Cardiac muscle cell (in vitro differentiated cells and primary cell): ENCODE results near the gene TTC31. TPM values are rescaled to one million over a fixed set of nuclear protein-coding genes. Genes with fewer than 3 reads are reported as not detected.

Experiments
- DNase-seq, 2 donors: peaks; one replicate each; pipeline versions ENCODE4 v3.0.0 to v3.0.0-alpha.2; 2010 to 2017; ENCODE audit warnings: low read depth in 1 of 2, low spot score in 1 of 2
- H3K27ac ChIP-seq: fragments of 200-600 bp; sonication (generic); 2 replicates; pipeline ENCODE4 v1.5.1; 2016
- H3K27me3 ChIP-seq: fragments of 200-600 bp; sonication (generic); 2 replicates; pipeline ENCODE4 v1.6.0; 2016; ENCODE audit warnings: control low read depth
- H3K36me3 ChIP-seq: fragments of 200-600 bp; sonication (generic); 2 replicates; pipeline ENCODE4 v1.5.1; 2016; ENCODE audit warnings: control low read depth
- H3K4me1 ChIP-seq: fragments of 200-600 bp; sonication (generic); 2 replicates; pipeline ENCODE4 v1.8.1; 2017; ENCODE audit warnings: low read depth, mild to moderate bottlenecking, mixed run types
- H3K4me3 ChIP-seq: fragments of 200-600 bp; sonication (generic); 2 replicates; pipeline ENCODE4 v1.5.1; 2016; ENCODE audit warnings: mild to moderate bottlenecking
- H3K9me3 ChIP-seq: fragments of 200-600 bp; sonication (generic); 2 replicates; pipeline ENCODE4 v1.5.1; 2017; ENCODE audit warnings: low read depth, mild to moderate bottlenecking, control low read depth
- polyA plus RNA-seq: library from polyadenylated mRNA; unstranded; fragments of >200 nt; fragmentation: Nextera tagmentation; extraction: Ambion mirVana; gene quantifications from 2 replicates; pipeline ENCODE4 v1.2.1, GENCODE V29; 2016
- total RNA-seq: library from RNA; depleted of rRNA; stranded (reverse); fragments of >200 nt; gene quantifications from 2 replicates; pipeline ENCODE4 v1.2.3, GENCODE V29; 2016
- TF ChIP-seq, protein P1 (sequence below): IDR thresholded peaks from 2 replicates; pipeline ENCODE4 v1.5.1; 2012; ENCODE audit warnings: low read depth, mild to moderate bottlenecking, low read length

TTC31 gene
- total and polyA plus RNA-seq, 2 experiments from 2014 or later, result 29.1 to 32.9 TPM

DNA sequence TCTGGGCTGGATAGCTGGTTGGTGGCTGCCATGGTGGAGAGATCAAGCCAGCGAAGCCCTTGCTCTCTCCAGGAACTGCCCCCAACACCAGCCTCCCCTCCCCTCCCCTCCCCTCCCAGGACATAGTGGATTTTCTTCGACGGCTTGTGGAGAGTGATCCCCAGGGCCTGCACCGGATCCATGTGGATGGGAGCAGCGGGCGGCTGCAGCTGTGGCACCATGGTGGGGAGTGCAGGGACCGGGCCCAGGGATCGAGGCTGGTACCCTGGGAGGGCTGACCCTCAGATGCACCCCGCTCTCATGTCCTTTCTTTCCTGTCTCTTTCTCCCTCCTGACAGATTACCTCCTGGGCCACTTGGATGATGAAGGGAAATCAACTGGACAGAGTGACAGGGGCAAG lies 7.0 kb downstream of the TTC31 start:
- Histone ChIP-seq H3K4me3 (no peak overlapping the region), H3K36me3 (peaks cover 24% of the 10 kb centered on the region), H3K9me3 (no peaks in the 10 kb centered on the region), H3K4me1 (no peaks in the 10 kb centered on the region), H3K27ac (no peak overlapping the region), H3K27me3 (peaks cover under 1% of the 10 kb centered on the region)
- no peak for DNase-seq
- TF ChIP-seq, protein P1, sequence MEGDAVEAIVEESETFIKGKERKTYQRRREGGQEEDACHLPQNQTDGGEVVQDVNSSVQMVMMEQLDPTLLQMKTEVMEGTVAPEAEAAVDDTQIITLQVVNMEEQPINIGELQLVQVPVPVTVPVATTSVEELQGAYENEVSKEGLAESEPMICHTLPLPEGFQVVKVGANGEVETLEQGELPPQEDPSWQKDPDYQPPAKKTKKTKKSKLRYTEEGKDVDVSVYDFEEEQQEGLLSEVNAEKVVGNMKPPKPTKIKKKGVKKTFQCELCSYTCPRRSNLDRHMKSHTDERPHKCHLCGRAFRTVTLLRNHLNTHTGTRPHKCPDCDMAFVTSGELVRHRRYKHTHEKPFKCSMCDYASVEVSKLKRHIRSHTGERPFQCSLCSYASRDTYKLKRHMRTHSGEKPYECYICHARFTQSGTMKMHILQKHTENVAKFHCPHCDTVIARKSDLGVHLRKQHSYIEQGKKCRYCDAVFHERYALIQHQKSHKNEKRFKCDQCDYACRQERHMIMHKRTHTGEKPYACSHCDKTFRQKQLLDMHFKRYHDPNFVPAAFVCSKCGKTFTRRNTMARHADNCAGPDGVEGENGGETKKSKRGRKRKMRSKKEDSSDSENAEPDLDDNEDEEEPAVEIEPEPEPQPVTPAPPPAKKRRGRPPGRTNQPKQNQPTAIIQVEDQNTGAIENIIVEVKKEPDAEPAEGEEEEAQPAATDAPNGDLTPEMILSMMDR, result no peak

GRCh38 chr2:74491648-74492544 lies 9.0 kb downstream of the TTC31 start:
- no peaks in the 10 kb centered on the region for H3K9me3 ChIP-seq
- TF ChIP-seq, protein P1, result no peak
- no peaks in the 10 kb centered on the region for H3K4me1 ChIP-seq
- no peak overlapping the region for H3K4me3 ChIP-seq
- H3K27ac ChIP-seq, result no peak overlapping the region
- DNase-seq, result no peak
- H3K36me3 ChIP-seq, result peaks cover 24% of the 10 kb centered on the region
- peaks cover 20% of the 10 kb centered on the region for H3K27me3 ChIP-seq

GRCh38 chr2:74493546-74493945 lies 10.7 kb downstream of the TTC31 start:
- no peak for DNase-seq
- H3K36me3 ChIP-seq, result peaks cover 24% of the 10 kb centered on the region
- no peak overlapping the region for H3K27ac ChIP-seq
- TF ChIP-seq, protein P1, result no peak
- no peak overlapping the region for H3K4me3 ChIP-seq
- H3K9me3 ChIP-seq, result no peaks in the 10 kb centered on the region
- H3K4me1 ChIP-seq, result peaks cover 8% of the 10 kb centered on the region
- H3K27me3 ChIP-seq, result peaks cover 37% of the 10 kb centered on the region

DNA sequence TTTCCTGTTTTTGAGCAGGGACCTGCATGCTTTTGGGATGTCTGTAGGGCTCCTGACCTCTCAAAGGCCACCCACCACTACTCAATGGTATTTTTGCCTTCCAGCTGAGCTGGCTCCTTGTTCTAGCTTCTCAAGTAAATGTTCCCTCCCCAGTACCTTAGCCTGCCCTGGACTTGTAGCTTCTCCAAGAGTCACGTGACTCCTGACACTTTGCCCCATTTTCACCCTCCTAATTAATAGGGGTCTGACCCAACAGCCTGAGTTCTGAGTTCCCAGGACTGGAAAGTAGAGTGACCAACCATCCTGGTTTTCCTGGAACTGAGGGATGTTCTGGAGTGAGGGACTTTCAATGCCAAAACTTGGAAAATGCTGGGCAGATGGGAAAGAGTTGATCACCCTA lies 12.6 kb downstream of the TTC31 start:
- DNase-seq, result no peak
- Histone ChIP-seq H3K36me3 (peaks cover 24% of the 10 kb centered on the region), H3K27me3 (peaks cover 56% of the 10 kb centered on the region), H3K4me3 (no peak overlapping the region), H3K9me3 (no peaks in the 10 kb centered on the region), H3K4me1 (peaks cover 17% of the 10 kb centered on the region), H3K27ac (no peak overlapping the region)
- TF ChIP-seq, protein P1, result no peak

- Histone ChIP-seq H3K27ac (no peak overlapping the region), H3K4me3 (no peak overlapping the region), H3K4me1 (peaks cover 17% of the 10 kb centered on the region), H3K27me3 (peaks cover 73% of the 10 kb centered on the region), H3K36me3 (peaks cover 10% of the 10 kb centered on the region), H3K9me3 (no peaks in the 10 kb centered on the region)
- TF ChIP-seq, protein P1, result no peak
- DNase-seq, result no peak
These were observed 14.3 kb downstream of the TTC31 start for GRCh38 chr2:74496997-74497776.
